Cerebellar nuclear complex (tissue), 1 donor: Measurements from ENCODE around the gene ANTKMT.
"Not testable (repeated sequence)": the region's sequence is repeated elsewhere in the genome, so short reads cannot be mapped to it uniquely, and the experiment has no call there.

Experiments used
- DNase-seq, 2 experiments: peaks; one replicate each; lab custom pipeline; 2025; lab: John Stamatoyannopoulos, UW

The ANTKMT gene

DNA sequence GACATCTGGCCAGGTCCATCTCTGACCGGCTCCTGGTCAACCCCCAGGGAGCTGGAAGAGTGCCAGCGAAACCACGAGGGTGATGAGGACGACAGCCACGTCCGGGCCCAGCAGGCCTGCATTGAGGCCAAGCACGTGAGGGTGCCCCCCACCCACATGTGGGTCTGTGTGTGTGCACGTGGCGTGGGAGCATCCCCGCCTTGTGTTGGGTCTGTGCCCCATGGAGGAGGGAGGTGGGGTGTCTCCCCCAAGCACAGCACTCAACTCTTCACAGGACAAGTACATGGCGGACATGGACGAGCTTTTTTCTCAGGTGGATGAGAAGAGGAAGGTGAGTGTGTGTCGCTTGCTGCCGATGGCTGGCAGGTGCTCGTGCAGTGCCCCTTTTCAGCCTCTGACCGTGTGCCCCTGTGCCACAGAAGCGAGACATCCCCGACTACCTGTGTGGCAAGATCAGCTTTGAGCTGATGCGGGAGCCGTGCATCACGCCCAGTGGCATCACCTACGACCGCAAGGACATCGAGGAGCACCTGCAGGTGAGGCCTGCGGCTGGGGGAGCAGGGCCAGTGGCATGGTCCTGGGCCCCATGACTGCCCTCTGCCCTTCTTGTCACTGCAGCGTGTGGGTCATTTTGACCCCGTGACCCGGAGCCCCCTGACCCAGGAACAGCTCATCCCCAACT lies 39.1 kb upstream of the ANTKMT start:
- no peak for DNase-seq

DNA sequence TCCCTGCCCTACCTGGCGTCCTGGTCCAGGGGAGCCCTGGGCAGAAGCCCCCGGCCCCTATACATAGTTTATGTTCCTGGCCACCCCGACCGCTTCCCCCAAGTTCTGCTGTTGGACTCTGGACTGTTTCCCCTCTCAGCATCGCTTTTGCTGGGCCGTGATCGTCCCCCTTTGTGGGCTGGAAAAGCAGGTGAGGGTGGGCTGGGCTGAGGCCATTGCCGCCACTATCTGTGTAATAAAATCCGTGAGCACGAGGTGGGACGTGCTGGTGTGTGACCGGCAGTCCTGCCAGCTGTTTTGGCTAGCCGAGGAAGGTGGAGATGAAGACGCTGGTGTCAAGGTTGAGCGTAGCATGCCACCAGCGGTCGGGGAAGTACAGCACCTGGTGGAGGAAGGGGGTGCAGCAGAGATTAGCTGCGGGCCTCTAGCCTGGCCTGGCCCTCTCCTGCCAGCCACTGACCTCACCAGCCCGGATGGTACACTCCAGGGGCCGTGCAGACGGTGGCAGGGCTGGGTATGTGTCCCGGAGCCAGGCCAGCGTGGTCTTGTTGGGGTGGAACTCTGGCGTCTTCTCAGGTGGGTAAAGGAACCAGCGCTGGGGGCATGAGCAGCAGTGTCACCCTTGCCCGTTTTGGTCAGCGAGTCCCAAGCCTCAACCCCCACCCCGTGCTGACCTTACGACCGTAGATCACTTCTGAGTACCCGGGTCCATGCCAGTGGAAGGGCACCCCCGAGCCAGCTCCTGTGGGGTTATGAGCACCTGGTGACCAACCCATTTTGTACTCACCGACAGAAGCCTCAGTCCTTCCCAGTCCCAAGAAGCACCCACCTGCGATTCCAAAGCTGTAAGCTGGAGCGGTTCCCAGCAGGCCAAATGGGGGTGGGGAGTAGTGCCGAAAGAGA lies 38.2 kb upstream of the ANTKMT start:
- DNase-seq: no peak

DNA sequence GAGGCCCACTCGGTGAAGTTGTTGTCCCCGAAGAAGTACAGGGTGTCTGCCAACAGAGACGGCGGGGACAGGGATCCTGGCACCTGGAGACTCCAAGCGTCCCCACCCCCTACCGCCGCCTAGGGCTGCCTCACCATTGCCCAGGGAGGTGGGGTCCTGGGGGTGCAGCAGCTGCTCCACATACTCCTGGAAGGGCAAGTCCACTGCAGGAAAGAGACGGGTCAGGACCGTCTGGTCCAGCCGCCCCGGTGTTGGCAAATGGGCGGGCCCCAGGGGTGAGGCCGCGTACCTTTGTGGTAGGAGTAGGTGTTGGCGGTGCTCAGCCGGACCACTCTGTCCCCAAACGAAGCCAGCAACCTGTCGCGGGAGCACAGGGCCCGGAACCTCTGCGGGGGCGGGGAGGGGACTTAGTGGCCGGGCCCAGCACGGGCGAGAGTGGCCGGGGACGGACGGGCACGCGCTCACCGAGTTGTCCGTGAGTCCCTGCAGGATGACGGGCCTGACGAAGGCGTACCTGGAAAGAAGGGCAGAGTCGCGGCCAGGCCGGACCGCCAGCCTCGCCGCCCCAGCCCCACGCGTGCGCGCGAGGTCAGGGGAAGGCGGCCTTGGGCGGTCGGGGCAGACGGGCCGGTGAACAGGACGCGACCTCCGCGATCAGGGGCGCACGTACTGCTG lies 37.4 kb upstream of the ANTKMT start:
- DNase-seq: no peak

DNA sequence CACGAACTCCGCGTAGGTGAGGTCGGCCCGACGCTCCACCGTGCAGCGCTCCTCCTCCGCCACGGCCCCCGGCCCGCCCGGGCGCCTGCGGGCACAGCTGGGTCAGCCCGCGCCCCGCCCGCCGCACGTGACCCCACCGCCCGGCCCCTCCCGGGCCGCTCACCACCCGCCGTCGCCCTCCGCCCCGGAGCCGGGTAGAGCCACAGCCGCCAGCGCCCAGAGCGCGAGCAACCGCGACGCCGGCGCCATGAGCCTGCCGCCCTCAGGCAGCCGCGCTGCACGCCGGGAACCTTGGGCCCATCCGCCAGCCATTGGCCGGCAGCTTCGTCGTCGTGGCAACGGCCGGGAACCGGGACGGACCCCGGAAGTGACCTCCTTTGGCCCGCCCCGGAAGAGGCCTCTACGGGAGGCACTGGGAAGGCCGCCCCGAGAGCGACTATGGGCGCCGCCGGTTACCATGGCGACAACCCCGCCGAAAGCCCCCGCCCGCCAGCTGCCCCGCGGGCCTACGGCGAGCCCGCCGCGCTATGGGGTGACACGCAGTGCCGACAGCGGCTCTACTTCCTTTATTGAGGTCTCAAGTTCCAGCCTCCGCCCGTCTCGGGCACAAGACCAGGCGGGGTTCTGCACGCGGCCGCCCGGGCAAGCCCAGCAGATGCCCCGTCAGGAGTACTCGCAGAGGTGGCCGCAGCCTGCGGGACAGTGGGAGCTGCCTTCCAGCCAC lies 36.7 kb upstream of the ANTKMT start, which contains the start of gene JMJD8:
Gene JMJD8, minus strand, starts transcription at position 264 of the 724 bp plus-strand sequence. Its CDS starts 15 bp downstream, at position 249.
- peak; percentile 37 to 70 for DNase-seq

DNA sequence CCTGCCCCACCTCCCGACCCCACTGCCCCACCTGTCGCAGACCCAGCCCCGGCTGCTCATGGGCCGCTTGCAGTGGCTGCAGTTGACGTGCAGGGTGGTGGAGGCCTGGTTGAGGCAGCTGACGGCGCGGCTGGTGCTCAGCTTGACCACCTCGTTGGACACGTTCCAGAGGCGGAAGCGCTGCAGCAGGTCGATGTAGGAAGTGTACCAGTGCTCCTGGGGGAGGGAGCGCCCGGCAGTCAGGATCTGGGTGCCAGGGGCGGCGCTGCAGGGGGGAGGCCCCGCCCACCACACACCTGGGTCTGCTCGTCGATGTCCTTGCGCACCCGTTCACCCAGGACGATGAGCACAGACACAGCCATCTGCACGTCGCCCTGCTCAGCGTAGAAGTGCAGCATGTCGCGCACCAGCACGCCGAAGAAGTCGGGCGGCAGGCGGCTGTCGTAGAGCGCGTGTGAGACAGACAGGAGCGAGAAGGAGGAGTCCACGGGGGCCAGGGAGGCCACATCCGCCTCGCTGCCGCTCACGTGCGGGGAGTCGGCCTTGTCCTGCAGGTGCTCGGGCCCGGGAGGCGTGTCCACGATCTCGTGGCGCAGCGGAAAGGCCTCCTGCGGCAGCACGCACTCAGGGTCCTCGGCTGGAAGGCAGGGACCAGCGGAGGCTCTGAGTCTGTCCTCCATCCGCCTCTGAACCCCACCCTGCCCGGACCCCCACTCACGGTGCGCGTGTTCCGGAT lies 35.8 kb upstream of the ANTKMT start:
- DNase-seq: no peak

DNA sequence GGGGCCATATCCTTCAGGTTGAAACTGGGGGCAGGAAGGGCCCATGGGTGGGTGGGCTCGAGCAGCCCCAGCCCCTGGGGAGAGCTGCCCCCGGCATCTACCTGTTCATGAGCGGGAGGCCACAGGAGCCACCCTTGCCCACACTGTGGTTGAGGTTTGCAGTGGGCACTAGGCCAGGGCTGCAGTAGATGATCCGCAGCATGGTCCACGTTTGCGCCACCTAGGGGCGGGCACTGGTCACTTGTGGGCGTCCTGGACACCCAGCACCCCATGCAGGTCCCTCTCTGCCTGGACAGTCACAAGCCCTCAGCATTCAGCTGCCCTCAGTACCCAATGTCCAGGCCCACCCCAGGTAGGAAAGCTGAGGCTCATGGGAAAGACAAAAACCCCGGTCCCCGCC lies 35.0 kb upstream of the ANTKMT start:
- no peak for DNase-seq

DNA sequence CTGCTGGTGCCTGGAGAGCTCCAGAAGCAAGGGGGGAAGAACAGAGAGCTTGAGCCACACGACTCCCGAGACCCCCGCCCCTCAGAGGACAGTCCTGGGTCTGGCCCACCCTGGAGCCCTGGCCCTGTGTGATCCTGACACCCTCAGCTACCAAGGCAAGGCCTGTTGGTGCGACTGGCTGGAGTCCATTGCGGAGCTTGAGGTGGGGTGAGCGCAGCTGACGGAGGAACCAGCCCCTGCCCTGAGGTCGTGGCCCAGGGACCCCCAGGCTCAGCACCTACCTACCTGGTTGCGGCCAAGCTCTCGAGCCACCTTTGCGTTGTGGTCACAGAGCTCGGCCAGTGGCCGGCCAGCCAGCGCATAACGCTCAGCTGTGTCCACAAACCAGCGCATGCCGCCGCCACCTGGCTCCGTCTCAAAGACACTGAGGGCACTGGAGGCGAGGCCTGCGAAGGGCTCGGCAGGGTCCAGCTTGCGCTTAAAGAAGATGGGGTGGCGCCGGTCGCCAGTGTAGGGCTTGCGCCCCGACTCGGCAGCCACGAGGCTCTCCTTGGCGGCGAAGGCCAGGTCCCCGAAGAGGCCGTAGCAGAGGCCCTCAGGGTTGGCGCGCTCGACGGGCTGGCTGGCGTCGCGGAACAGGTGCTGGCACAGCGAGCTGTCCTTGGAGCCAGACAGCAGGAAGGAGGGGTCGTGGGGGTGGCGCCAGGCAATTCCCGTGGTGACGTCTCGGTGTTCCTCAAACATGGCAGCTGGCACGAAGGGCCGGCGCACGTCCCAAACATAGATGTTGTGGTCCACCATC lies 34.3 kb upstream of the ANTKMT start:
- no peak for DNase-seq

DNA sequence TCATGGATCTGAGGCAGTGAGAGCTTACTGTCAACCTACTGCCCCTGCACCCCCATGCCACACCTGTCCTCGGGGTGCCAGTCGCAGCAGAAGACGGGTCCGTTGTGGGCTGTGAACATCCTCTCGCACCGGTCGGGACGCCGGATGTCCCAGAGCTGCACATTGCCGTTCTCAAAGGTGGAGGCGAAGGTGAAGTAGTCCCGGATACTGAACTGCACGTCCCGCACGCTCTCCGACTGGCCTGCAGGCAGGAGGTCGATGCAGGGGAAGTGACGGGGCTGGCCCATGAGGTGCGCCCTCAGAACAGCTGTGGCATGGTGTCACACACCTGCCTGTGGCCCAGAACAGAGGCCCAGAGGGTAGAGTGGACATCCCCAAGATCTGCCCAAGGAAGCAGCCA lies 33.4 kb upstream of the ANTKMT start:
- DNase-seq: no peak

DNA sequence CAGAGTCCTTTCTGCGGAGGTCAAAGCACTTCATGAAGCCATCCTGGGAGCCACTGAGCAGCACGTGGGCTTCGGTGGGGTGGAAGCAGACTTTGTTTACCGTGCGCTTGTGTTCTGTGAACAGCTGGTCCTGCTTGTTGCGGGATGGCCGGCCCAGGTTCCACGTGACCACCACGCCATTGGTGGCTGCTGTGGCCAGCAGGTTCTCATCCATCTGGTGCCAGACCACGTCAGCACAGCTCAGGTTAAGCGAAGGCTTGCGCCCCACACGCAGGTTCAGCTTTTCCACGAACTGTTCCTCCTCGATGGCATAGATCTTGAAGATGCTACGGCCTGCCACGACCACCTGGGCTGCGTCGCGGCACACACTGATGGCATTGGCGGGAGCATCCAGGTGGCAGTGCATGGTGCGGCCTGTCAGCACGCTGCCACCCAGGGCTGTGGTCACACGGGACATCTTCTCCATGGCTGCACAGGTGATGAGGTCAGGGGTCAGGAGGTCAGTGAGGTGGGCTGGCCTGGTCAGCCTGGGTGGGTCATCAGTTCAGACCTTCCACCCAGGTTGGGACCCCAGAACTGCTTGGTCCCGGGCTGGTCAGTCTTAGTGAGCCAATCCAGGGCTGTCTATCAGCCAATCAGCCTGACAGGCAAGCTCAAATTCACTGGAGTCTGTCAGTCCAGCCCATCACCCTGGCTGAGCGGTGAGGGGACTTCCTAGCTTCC lies 31.6 kb upstream of the ANTKMT start:
- no peak for DNase-seq

DNA sequence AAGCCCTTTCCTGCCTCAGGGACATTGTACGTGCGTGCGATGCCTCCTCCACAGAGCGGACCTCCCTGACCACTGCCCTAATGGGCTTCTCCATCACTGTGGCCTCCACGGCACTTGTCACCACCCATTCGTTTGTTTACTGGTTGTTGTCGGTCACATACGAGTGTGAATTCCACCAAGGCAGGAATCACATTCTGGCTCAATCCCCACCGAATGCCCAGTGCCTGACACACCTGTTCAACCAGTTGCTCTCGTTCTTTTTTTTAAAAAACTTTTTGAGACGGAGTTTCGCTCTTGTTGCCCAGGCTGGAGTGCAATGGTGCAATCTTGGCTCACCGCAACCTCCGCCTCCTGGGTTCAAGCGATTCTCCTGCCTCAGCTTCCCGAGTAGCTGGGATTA lies 29.7 kb upstream of the ANTKMT start:
- not testable (repeated sequence) for DNase-seq

DNA sequence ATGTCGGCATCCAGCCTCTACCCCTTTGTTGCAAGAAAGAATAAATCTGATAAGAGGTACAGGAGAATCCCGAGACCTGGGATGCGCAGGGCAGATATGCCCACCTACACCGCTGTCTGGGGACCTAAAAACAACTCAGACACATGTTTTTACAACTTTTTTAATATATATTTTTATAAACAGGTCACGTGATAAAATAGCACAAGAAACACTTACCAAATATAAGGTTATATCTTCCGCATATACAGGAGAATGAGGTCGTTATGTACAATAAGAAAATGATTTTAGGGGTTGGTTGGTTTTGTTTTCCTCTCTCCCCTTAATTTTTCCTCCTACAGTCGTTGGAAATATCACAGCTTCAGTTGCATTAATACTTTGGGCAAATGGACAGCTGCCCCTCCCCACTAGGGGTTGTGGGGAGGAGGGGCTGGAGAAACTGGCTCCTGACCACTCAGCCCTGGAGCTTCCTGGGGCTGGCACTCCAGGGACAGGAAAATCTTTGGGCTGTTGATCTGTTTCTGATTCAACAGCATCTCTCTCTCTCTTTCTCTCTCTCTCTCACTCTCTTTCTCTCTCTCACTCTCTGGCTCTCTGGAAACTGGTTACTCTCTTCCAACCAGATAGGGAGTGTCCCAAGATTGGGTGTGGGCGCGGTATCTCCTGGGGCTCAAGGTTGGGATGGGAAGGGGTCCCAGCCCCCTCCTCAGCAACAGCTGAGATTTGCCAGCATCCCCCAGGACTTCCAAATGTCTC lies 28.4 kb upstream of the ANTKMT start:
- no peak for DNase-seq

DNA sequence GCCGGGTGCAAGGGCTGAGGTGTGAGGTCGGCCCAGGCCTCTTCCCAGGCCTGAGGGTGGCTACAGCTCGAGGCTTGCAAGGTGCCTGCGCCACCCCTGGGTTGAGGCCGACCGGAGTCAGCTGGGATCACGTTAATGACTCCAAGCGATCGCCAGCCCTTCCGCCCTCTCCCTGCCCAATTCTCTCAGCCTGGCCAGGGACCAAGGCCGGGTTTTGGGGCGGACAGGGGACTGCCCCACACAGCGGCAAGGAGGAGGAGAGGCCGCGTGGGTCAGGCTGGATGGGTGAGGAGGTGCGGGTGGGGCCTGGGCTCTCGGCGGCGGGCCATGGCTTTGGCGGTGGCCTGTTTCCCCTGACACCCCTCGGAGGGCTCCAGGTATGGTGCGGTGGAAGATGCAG lies 27.6 kb upstream of the ANTKMT start:
- DNase-seq: no peak

DNA sequence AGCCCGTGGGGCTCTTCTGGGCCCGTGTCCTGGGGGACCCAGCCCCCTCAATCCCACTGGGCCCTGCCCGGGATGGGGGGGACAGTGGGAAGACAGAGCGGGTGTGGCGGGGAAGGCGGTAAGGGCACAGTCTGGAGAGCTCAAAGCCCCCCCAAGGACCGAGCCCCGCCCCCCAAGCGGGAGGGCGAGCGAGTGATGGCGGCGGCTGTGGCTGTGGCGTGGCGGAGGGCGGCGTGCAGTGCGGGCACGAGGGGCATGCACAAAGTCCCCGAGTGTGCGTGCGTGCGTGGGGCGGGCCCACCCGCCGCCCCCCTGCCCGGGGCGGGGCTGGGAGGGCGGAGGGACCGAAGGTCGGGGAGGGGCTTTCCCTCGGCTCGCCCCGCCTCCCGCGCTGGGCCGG lies 27.2 kb upstream of the ANTKMT start:
- no peak for DNase-seq

DNA sequence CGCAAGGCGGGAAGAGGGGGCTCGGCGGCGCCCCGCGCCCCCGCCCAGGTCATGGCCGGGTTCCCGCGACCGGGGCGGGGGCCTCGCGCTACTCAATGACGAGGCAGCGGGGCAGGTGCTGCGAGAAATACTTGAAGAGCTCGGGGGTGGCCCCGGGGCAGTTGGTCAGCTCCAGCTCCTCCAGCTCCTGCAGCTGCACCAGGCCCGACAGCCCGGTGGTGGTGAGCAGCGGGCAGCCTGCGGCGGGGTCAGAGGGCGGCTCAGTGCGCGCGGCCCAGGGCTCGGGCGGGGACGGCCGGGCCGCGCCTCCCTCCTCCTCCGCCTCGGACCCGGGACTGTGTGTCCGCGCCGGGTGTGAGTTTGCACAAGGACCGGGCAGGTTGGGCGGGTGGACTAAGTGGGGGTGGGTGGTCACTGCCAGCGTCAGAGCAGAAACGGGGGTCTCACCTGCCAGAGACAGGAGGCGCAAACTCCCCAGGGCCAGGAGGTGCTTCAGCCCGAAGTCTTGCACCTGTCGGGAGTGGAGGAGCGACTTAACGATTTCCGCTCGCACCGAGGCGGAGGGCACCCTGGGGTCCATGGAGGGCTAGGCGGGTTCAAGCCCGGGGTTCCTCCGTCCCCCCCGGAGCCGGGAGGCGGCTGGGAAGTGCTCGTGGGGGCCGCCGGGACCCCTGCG lies 26.6 kb upstream of the ANTKMT start:
- DNase-seq: no peak

DNA sequence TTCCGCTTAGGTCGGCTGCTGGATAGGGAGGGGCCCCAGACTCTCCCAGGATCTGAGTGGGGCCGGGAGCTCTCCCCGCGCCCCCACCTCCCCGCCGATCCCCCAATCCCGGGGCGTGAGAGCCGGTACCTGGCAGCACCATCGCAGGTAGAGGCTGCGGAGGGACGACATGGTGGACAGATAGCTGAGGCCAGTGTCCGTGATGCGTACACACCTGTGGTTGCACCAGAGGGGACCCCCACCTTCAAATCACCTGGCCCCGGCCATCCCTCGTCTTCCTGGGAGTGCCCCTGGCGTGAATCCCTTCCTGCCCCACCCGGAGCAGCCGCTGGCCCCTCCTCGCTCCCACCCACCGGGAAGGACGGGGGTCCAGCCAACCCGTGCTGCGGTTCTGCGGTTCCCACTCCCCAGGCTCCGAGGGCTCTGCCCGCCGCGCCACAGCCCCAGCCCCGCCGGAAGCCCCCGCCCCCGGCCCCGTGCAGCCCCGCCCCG lies 26.0 kb upstream of the ANTKMT start:
- DNase-seq: no peak

DNA sequence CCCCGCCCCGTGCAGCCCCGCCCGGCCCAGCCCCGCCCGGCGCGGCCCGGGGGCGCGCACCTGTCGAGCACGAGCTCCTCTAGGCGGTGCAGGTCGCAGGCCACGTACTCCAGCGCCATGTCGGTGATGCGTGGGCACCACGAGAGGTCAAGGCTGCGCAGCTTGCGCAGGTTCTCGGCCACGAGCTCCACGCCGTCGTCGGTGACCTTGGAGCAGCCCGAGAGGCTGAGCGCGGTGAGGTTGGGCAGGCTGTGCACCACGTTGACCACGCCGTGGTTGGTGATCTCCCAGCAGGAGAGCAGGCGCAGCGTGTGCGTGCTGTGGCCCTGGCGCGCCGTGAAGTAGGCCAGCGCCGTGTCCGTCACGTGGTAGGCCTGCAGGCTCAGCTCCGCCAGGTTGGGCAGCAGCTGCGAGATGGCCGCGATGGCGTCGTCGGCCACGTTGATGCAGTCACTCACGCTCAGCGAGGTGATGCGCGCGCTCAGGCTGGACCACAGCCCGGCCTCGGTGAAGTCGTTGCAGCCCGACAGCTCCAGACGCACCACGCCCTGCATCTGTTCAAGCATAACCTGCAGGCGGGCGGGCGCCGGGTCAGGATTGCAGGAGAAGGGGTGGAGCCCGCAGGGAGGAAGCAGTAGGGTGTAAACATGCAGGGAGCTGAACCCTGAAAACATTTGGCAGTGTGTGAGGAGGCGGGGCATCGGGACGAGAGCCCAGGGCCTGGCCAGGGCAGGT lies 25.4 kb upstream of the ANTKMT start:
- DNase-seq: no peak

DNA sequence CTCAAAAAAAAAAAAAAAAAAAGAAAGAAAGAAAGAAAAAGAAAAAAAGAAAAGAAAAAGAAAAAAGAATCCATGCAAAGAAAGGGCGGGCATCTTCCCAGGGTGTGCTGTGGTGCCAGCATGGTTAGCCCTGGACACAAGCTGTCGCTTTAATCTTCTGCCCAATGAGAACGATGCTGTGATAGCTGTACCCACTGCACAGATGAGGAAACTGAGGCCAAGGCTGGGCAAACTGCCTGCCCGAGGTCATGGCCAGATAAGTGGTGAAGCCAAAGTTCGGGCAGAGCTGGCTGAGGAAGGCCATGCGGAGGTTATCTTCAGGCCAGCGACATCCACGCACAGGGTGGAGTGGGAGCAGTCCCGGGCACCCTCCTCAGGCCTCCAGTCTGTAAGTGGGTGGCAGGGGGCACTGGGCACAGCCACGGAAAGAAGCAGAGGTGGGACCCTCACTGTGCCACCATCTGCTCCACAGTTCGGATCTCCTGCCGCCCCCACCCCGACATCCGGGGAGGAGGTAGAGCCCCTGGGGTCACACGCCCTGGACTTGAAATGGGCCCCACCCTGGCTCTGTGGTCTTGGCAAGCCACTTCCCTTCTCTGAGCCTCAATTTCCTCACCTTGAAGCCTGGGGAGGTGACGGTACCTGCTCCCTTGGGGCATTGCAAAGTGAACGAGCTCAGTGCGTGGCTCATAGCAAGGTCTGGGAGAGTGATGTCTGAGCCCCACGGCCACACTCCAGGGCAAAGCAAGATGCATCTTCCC lies 21.9 kb upstream of the ANTKMT start:
- no peak for DNase-seq
